A549 (cell line): Measurements from ENCODE around the gene AP4E1. TPM values are rescaled to one million over a fixed set of nuclear protein-coding genes. Genes with fewer than 3 reads are reported as not detected.

Experiments used
- ATAC-seq, 2 experiments: fragments of 200-7000 bp in 1 of 2; fragments of >200 bp in 1 of 2; cut with Nextera tagmentation in 1 of 2; cut with Tn5 transposase in 1 of 2; 3 replicates each; pipeline versions ENCODE4 v1.8.0 to v1.9.1; 2018 to 2020; ENCODE audit warnings: mild to moderate bottlenecking in 1 of 2, moderate library complexity in 1 of 2
- CTCF ChIA-PET: fragments of 300-600 bp; sonication (Branson Sonifier 250); formaldehyde crosslinking; extraction: SDS; loops from one replicate; lab custom pipeline; 2021; ENCODE audit warnings: antibody characterized with exemption, inconsistent platforms; lab: Yijun Ruan, JAX
- POLR2A ChIA-PET: fragments of 350-600 bp; formaldehyde crosslinking; extraction: SDS; loops from one replicate; lab custom pipeline; 2021; ENCODE audit warnings: antibody characterized with exemption, inconsistent platforms; lab: Yijun Ruan, JAX
- DNase-seq, 2 experiments: peaks; one replicate each; pipeline versions ENCODE4 v3.0.0 to v3.0.0-alpha.2; 2011 to 2016; ENCODE audit warnings: low read depth in 1 of 2, low spot score in 1 of 2
- FAIRE-seq: peaks from 2 replicates; lab custom pipeline; 2011; peaks lifted over from hg19 to GRCh38; lab: Jason Lieb, UNC
- H3K27ac ChIP-seq, 2 experiments: fragments of >200 bp; sonication (Bioruptor Twin); formaldehyde crosslinking; 3 replicates each; pipeline ENCODE4 v1.5.1; 2016 to 2017
- H3K4me1 ChIP-seq: fragments of >200 bp; sonication (Bioruptor Twin); formaldehyde crosslinking; 3 replicates; pipeline ENCODE4 v1.6.1; 2016
- H3K4me2 ChIP-seq: fragments of >200 bp; sonication (Bioruptor Twin); formaldehyde crosslinking; 3 replicates; pipeline ENCODE4 v1.6.1; 2016
- H3K4me3 ChIP-seq: fragments of >200 bp; sonication (Bioruptor Twin); formaldehyde crosslinking; 3 replicates; pipeline ENCODE4 v1.5.1; 2016
- H3K9me3 ChIP-seq: fragments of >200 bp; sonication (Bioruptor Twin); formaldehyde crosslinking; 3 replicates; pipeline ENCODE4 v1.6.1; 2016
- BHLHE40 ChIP-seq: IDR thresholded peaks from 2 replicates; pipeline ENCODE4 v1.6.1; 2012; ENCODE audit warnings: low read depth, low read length, inconsistent platforms
- CHD2 ChIP-seq: fragments of 150-350 bp; IDR thresholded peaks from 2 replicates; pipeline ENCODE4 v1.6.1; 2014; ENCODE audit warnings: low read length; ENCODE audit not compliant: partially characterized antibody
- EHMT2 ChIP-seq: fragments of 200-600 bp; sonication (generic); IDR thresholded peaks from 2 replicates; pipeline ENCODE4 v1.6.1; 2016; ENCODE audit warnings: antibody characterized with exemption, low read depth, mild to moderate bottlenecking, moderate library complexity
- ESRRA ChIP-seq: fragments of 150-350 bp; IDR thresholded peaks from 2 replicates; pipeline ENCODE4 v1.6.1; 2014; ENCODE audit warnings: mild to moderate bottlenecking, low read length, borderline replicate concordance
- HOXB5 ChIP-seq: fragments of 250-450 bp; sonication (Bioruptor Pico); IDR thresholded peaks from 2 replicates; pipeline ENCODE4 v1.5.0; 2020; ENCODE audit warnings: mild to moderate bottlenecking, moderate library complexity
- KDM1A ChIP-seq: fragments of 200-600 bp; sonication (generic); IDR thresholded peaks from 2 replicates; pipeline ENCODE4 v1.6.1; 2016; ENCODE audit warnings: low read depth, mild to moderate bottlenecking
- NFE2L2 ChIP-seq: fragments of 150-350 bp; conservative IDR thresholded peaks from 2 replicates; pipeline ENCODE4 v1.6.1; 2014; ENCODE audit warnings: low read length
- POLR2A ChIP-seq: IDR thresholded peaks from 2 replicates; pipeline ENCODE4 v1.6.1; 2012; ENCODE audit warnings: mild to moderate bottlenecking, low read length
- RARB ChIP-seq: fragments of 250-450 bp; sonication (Bioruptor Pico); IDR thresholded peaks from 2 replicates; pipeline ENCODE4 v1.8.0; 2021; ENCODE audit warnings: mild to moderate bottlenecking, moderate library complexity
- RFX5 ChIP-seq: fragments of 450-650 bp; IDR thresholded peaks from 2 replicates; pipeline ENCODE4 v1.7.1; 2014; ENCODE audit warnings: antibody characterized with exemption, mild to moderate bottlenecking, moderate library complexity
- SREBF2 ChIP-seq: fragments of 450-650 bp; IDR thresholded peaks from 2 replicates; pipeline ENCODE4 v1.6.1; 2014; ENCODE audit warnings: mild to moderate bottlenecking, moderate library complexity
- TFCP2L1 ChIP-seq: fragments of 250-450 bp; sonication (Bioruptor Pico); IDR thresholded peaks from 2 replicates; pipeline ENCODE4 v1.5.0; 2021; ENCODE audit warnings: mild to moderate bottlenecking
- ZFP36 ChIP-seq: fragments of 450-650 bp; IDR thresholded peaks from 2 replicates; pipeline ENCODE4 v1.6.1; 2014; ENCODE audit warnings: borderline replicate concordance; ENCODE audit not compliant: partially characterized antibody
- ZNF302 ChIP-seq: fragments of 250-450 bp; sonication (Bioruptor Pico); IDR thresholded peaks from 2 replicates; pipeline ENCODE4 v1.9.0; 2021; ENCODE audit warnings: inconsistent platforms, mild to moderate bottlenecking, moderate library complexity
- ZSCAN20 ChIP-seq: fragments of 250-450 bp; sonication (Bioruptor Pico); IDR thresholded peaks from 2 replicates; pipeline ENCODE4 v1.8.0; 2022; ENCODE audit warnings: mild to moderate bottlenecking, moderate library complexity
- WGBS: methylation state at CpG from one replicate; pipeline ENCODE4 v1.1.6; 2017; ENCODE audit errors: missing lambda C conversion rate; 5-methylcytosine and 5-hydroxymethylcytosine counted together
- polyA plus RNA-seq, 4 experiments: library from polyadenylated mRNA; depleted of rRNA in 3 of 4; stranded (reverse); fragments of >200 nt; fragmentation: RNase III in 1 of 4; extraction: RNeasy Plus Mini Kit Qiagen cat#74134 plus additional on column Dnase treatment in 1 of 4; gene quantifications; 2 replicates in 3 of 4; 3 replicates in 1 of 4; pipeline ENCODE4 v1.2.3, GENCODE V29; 2011 to 2017
- TF ChIP-seq, protein P1 (sequence below): fragments of >200 bp; sonication (Bioruptor Twin); formaldehyde crosslinking; IDR thresholded peaks from 3 replicates; pipeline ENCODE4 v1.5.1; 2016
- TF ChIP-seq, protein P2 (sequence below): fragments of 250-450 bp; sonication (Bioruptor Pico); IDR thresholded peaks from 2 replicates; pipeline ENCODE4 v1.5.0; 2021; ENCODE audit warnings: mild to moderate bottlenecking, moderate library complexity, borderline replicate concordance
- TF ChIP-seq, protein P3 (sequence below): fragments of >200 bp; sonication (Bioruptor Twin); formaldehyde crosslinking; IDR thresholded peaks from 2 replicates; pipeline ENCODE4 v1.6.1; 2016
- TF ChIP-seq, protein P4 (sequence below): fragments of 250-450 bp; sonication (Bioruptor Pico); IDR thresholded peaks from 2 replicates; pipeline ENCODE4 v1.5.0; 2020; ENCODE audit warnings: low read depth, mild to moderate bottlenecking, moderate library complexity

AP4E1 gene
- polyA plus RNA-seq, 2 of the 4 experiments (the other 2 are of a cell fraction), result 9.6 TPM

DNA sequence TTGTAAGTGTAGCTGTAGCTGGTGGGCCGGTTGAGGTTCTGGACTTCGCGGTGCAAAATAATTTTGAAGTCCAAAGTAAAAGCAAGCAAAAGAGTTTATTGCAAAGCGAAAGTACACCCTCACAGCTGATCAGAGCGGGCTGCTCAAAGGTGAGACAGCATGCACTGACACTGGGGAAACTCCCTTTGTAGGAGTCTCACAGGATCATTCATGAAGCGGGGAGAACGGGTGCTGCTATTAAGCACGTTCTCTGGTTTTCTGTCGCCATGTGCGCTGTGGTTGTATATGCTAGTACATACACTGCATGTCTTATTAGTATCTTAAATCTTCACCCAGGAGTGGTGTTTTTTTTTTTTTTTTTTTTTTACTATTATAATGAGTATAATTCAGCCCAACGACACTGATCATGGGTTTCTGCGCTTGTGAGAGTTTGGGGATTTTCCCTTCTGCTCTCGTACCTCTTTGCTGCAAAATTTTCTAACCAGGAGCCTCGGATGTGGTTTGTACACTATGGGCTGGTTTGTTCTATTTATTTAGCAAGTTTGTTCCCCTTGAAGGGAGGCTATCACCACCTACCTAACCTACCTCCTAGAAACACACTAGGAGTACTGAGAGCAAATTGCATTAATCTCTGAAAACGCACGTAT lies 1.4 kb upstream of the AP4E1 start:
- POLR2A ChIA-PET, result interaction anchor here (1.1 to 1.5 kb wide), 2 partner anchors 22 to 552 kb away, joined by 3 to 10 read pairs; partner anchors contain the start of gene GABPB1
- peak in 1 of 2 experiments; percentile 29 for DNase-seq

DNA sequence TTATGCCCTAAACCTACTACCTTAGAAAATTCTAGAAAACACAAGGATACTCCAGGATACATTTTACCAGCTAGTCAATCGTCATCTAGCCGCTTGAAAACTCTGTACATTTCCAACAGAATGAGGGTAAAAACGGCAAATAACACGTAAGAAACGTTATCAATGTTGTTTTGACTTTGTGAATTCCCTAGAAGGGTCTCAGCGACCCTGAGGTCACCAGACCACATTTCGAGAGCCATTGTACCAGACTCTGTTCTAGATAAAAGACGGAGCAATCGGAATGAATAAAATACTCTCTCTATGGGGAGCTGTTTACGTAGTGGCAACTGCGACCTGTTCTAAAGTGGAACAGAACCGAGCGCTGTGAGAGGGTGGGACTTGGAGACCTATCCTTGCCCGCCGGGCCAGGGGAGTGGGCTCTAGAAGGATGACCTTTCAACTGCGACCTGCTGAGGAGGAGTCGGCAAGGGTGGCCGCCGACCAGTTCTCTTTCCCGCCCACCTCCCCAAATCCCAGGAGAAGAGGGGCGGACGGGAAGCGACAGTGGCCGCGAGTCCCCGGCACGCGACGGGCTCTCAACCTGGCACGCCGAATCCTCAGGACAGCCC lies 778 bp upstream of the AP4E1 start:
- WGBS, result 3% methylated on average over 22 of the region's 31 CpGs
- Histone ChIP-seq H3K4me2 (peak overlapping the region; percentile 96), H3K4me3 (peak overlapping the region; percentile 81), H3K4me1 (peaks cover 24% of the 10 kb centered on the region), H3K9me3 (no peaks in the 10 kb centered on the region), H3K27ac (peak overlapping the region; percentile 88 to 97)
- FAIRE-seq (no peak), DNase-seq (peak; percentile 46 to 53), ATAC-seq (peak; percentile 63 to 77)
- ChIA-PET CTCF (interaction anchor here (0.5 to 2.2 kb wide), 14 partner anchors 9 to 409 kb away, joined by 3 to 12 read pairs (median 4); no protein-coding TSS in a partner anchor), POLR2A (interaction anchor here (1.1 to 1.5 kb wide), 2 partner anchors 22 to 553 kb away, joined by 3 to 10 read pairs; partner anchors contain the start of gene GABPB1)
- TF ChIP-seq HOXB5 (no peak; the same call in 1 of the 2 replicates), ESRRA (no peak)

More for the DNA sequence above, 1.4 kb upstream of the AP4E1 start:
- H3K27ac ChIP-seq, result peak overlapping the region; percentile 88 to 97
- CTCF ChIA-PET, result interaction anchor here (0.5 to 2.2 kb wide), 15 partner anchors 9 to 408 kb away, joined by 3 to 12 read pairs (median 3); no protein-coding TSS in a partner anchor
- H3K4me2 ChIP-seq, result peak overlapping the region; percentile 96
- no peak for FAIRE-seq
- ATAC-seq, result no peak
- peak overlapping the region; percentile 81 for H3K4me3 ChIP-seq
- H3K4me1 ChIP-seq, result peaks cover 24% of the 10 kb centered on the region
- TF ChIP-seq, protein P1, sequence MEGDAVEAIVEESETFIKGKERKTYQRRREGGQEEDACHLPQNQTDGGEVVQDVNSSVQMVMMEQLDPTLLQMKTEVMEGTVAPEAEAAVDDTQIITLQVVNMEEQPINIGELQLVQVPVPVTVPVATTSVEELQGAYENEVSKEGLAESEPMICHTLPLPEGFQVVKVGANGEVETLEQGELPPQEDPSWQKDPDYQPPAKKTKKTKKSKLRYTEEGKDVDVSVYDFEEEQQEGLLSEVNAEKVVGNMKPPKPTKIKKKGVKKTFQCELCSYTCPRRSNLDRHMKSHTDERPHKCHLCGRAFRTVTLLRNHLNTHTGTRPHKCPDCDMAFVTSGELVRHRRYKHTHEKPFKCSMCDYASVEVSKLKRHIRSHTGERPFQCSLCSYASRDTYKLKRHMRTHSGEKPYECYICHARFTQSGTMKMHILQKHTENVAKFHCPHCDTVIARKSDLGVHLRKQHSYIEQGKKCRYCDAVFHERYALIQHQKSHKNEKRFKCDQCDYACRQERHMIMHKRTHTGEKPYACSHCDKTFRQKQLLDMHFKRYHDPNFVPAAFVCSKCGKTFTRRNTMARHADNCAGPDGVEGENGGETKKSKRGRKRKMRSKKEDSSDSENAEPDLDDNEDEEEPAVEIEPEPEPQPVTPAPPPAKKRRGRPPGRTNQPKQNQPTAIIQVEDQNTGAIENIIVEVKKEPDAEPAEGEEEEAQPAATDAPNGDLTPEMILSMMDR, result no peak
- no peak for TF ChIP-seq ZFP36
- no peak for TF ChIP-seq SREBF2
- no peak for TF ChIP-seq EHMT2
- TF ChIP-seq, protein P2, sequence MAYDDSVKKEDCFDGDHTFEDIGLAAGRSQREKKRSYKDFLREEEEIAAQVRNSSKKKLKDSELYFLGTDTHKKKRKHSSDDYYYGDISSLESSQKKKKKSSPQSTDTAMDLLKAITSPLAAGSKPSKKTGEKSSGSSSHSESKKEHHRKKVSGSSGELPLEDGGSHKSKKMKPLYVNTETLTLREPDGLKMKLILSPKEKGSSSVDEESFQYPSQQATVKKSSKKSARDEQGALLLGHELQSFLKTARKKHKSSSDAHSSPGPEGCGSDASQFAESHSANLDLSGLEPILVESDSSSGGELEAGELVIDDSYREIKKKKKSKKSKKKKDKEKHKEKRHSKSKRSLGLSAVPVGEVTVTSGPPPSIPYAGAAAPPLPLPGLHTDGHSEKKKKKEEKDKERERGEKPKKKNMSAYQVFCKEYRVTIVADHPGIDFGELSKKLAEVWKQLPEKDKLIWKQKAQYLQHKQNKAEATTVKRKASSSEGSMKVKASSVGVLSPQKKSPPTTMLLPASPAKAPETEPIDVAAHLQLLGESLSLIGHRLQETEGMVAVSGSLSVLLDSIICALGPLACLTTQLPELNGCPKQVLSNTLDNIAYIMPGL (CRISPR knock-in tag), result no peak
- TF ChIP-seq TFCP2L1 (CRISPR knock-in tag), result no peak
- no peak for TF ChIP-seq POLR2A
- TF ChIP-seq RFX5, result no peak
- no peak for TF ChIP-seq BHLHE40
- TF ChIP-seq NFE2L2, result no peak
- TF ChIP-seq ZNF302 (CRISPR knock-in tag), result no peak
- no peak for TF ChIP-seq KDM1A
- no peak for TF ChIP-seq RARB (CRISPR knock-in tag)
- TF ChIP-seq, protein P3, sequence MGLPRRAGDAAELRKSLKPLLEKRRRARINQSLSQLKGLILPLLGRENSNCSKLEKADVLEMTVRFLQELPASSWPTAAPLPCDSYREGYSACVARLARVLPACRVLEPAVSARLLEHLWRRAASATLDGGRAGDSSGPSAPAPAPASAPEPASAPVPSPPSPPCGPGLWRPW, result no peak
- TF ChIP-seq CHD2, result no peak
- TF ChIP-seq ZSCAN20, result no peak
- TF ChIP-seq, protein P4, sequence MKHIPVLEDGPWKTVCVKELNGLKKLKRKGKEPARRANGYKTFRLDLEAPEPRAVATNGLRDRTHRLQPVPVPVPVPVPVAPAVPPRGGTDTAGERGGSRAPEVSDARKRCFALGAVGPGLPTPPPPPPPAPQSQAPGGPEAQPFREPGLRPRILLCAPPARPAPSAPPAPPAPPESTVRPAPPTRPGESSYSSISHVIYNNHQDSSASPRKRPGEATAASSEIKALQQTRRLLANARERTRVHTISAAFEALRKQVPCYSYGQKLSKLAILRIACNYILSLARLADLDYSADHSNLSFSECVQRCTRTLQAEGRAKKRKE, result no peak
- no peaks in the 10 kb centered on the region for H3K9me3 ChIP-seq
- WGBS, result 60% methylated on average over 16 of the region's 16 CpGs
